Measurements from ENCODE around the gene CRAMP1. TPM values are rescaled to one million over a fixed set of nuclear protein-coding genes. Genes with fewer than 3 reads are reported as not detected.

The CRAMP1 gene
- polyA plus RNA-seq, 1 of the 3 experiments (the other 2 are of a cell fraction): 9.5 TPM

GRCh38 chr16:1691956-1692355, 79.8 kb downstream of the CRAMP1 start (continued):
- TF ChIP-seq RXRA (IDR thresholded peaks at IDR 0.05; ENCODE audit: borderline replicate concordance, low read depth): no peak
- TF ChIP-seq MXI1 (IDR thresholded peaks at IDR 0.05; ENCODE audit: low read depth, low read length): no peak
- peak; percentile 7; the same call in 1 of the 2 replicates for TF ChIP-seq TEAD4 (IDR thresholded peaks at IDR 0.05; ENCODE audit: borderline replicate concordance, insufficient read depth)
- peak; percentile 66 for TF ChIP-seq JUND (IDR thresholded peaks at IDR 0.05)
- TF ChIP-seq, protein P1, sequence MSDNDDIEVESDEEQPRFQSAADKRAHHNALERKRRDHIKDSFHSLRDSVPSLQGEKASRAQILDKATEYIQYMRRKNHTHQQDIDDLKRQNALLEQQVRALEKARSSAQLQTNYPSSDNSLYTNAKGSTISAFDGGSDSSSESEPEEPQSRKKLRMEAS (IDR thresholded peaks at IDR 0.05; ENCODE audit: low read depth): no peak
- no peak for TF ChIP-seq CTCF (IDR thresholded peaks at IDR 0.05)
- no peak for TF ChIP-seq RCOR1 (IDR thresholded peaks at IDR 0.05; ENCODE audit: low read length)
- no peak for TF ChIP-seq TAF1 (IDR thresholded peaks at IDR 0.05; ENCODE audit: borderline replicate concordance, low read depth, low read length)
- no peak for TF ChIP-seq USF2 (IDR thresholded peaks at IDR 0.05; ENCODE audit: borderline replicate concordance, low read depth, low read length)
- no peak for TF ChIP-seq SMC3 (IDR thresholded peaks at IDR 0.05; ENCODE audit: low read depth, low read length)
- TF ChIP-seq NRF1 (IDR thresholded peaks at IDR 0.05; ENCODE audit: low read depth, low read length): no peak
- no peak for TF ChIP-seq POLR2AphosphoS5 (IDR thresholded peaks at IDR 0.05; ENCODE audit: low read depth, low read length)
- no peak for TF ChIP-seq GATA2 (CRISPR knock-in tag; IDR thresholded peaks at IDR 0.05)
- TF ChIP-seq SIN3A (IDR thresholded peaks at IDR 0.05; ENCODE audit: borderline replicate concordance, low read depth, low read length): no peak
- TF ChIP-seq GABPA (IDR thresholded peaks at IDR 0.05; ENCODE audit: low read depth): no peak
- TF ChIP-seq TCF12 (IDR thresholded peaks at IDR 0.05): peak; percentile 24; the same call in 1 of the 2 replicates
- TF ChIP-seq ZBTB33 (IDR thresholded peaks at IDR 0.05; ENCODE audit: borderline replicate concordance, low read depth): peak; percentile 78; the same call in 1 of the 2 replicates
- no peak for TF ChIP-seq NFIC (IDR thresholded peaks at IDR 0.05; ENCODE audit: borderline replicate concordance)
- TF ChIP-seq, protein P2, sequence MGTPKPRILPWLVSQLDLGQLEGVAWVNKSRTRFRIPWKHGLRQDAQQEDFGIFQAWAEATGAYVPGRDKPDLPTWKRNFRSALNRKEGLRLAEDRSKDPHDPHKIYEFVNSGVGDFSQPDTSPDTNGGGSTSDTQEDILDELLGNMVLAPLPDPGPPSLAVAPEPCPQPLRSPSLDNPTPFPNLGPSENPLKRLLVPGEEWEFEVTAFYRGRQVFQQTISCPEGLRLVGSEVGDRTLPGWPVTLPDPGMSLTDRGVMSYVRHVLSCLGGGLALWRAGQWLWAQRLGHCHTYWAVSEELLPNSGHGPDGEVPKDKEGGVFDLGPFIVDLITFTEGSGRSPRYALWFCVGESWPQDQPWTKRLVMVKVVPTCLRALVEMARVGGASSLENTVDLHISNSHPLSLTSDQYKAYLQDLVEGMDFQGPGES (IDR thresholded peaks at IDR 0.05; ENCODE audit: low read depth, low read length): no peak
- no peak for TF ChIP-seq ELF1 (IDR thresholded peaks at IDR 0.05)
- TF ChIP-seq EZH2phosphoT487 (IDR thresholded peaks at IDR 0.05; ENCODE audit: borderline replicate concordance, low read depth): no peak
- TF ChIP-seq MEF2A (IDR thresholded peaks at IDR 0.05; ENCODE audit: borderline replicate concordance, low read depth): no peak

All from SK-N-SH (cell line).